Activated CD8-positive, alpha-beta memory T cell treated with anti-CD3 and anti-CD28 coated beads for 4 hours (primary cell): ENCODE data around the gene SPANXD.
"Not testable (repeated sequence)": the region's sequence is repeated elsewhere in the genome, so short reads cannot be mapped to it uniquely, and the experiment has no call there.

ENCODE experiments used
- DNase-seq, 2 donors: peaks; one replicate each; pipeline ENCODE4 v3.0.0-alpha.2; 2020; ENCODE audit warnings: low read depth in 2 of 2

Gene SPANXD

GRCh38 chrX:141698639-141699038, at the start of gene SPANXD:
Gene SPANXD (minus strand): TSS chrX:141698739. CDS start chrX:141698405, 334 bp downstream.
- DNase-seq = not testable (repeated sequence)

GRCh38 chrX:141742666-141743065, 44.1 kb upstream of the SPANXD start:
- no peak for DNase-seq

- no peak for DNase-seq
These were observed 38.1 kb upstream of the SPANXD start for GRCh38 chrX:141736656-141737055.

- no peak for DNase-seq
These were observed 34.8 kb upstream of the SPANXD start for GRCh38 chrX:141733371-141733770.

- no peak for DNase-seq
These were observed 33.5 kb upstream of the SPANXD start for GRCh38 chrX:141732031-141732430.

- DNase-seq = no peak
These were observed 25.6 kb upstream of the SPANXD start for GRCh38 chrX:141724186-141724585.

- no peak for DNase-seq
These were observed 16.1 kb upstream of the SPANXD start for GRCh38 chrX:141714680-141715079.

- no peak for DNase-seq
These were observed 2.5 kb upstream of the SPANXD start for GRCh38 chrX:141701072-141701471.

- no peak for DNase-seq
These were observed 24.6 kb downstream of the SPANXD start for GRCh38 chrX:141673946-141674345.

- DNase-seq = no peak
These were observed 28.9 kb downstream of the SPANXD start for GRCh38 chrX:141669689-141670088.

GRCh38 chrX:141668371-141668770, 30.2 kb downstream of the SPANXD start:
- DNase-seq = no peak

GRCh38 chrX:141662781-141663180, 35.8 kb downstream of the SPANXD start:
- DNase-seq = no peak

GRCh38 chrX:141652286-141652685, 46.3 kb downstream of the SPANXD start:
- no peak for DNase-seq
